NCI-H1092 (cell line): Measurements from ENCODE around the gene OR2D3.
"Not testable (repeated sequence)": the region's sequence is repeated elsewhere in the genome, so short reads cannot be mapped to it uniquely, and the experiment has no call there.

Source experiments
- DNase-seq: peaks from one replicate; lab custom pipeline; 2025; lab: John Stamatoyannopoulos, UW

OR2D3 gene

GRCh38 chr11:6920702-6921101 is at the start of gene OR2D3:
OR2D3 (plus strand) TSS chr11:6921002; CDS start chr11:6921002, 0 bp downstream.
- no peak for DNase-seq

- DNase-seq, result no peak
These were observed 49.5 kb upstream of the OR2D3 start for GRCh38 chr11:6871278-6871677.

GRCh38 chr11:6875761-6876160 is 45.0 kb upstream of the OR2D3 start:
- DNase-seq, result no peak

GRCh38 chr11:6876325-6876724 is 44.5 kb upstream of the OR2D3 start, which contains the start of gene OR10A4:
OR10A4 (plus strand) TSS chr11:6876625; CDS start chr11:6876648, 23 bp downstream.
- DNase-seq, result no peak

- DNase-seq, result no peak
These were observed 43.9 kb upstream of the OR2D3 start for GRCh38 chr11:6876914-6877313.

- no peak for DNase-seq
These were observed 38.1 kb upstream of the OR2D3 start for GRCh38 chr11:6882751-6883150.

GRCh38 chr11:6887711-6888110 is 33.1 kb upstream of the OR2D3 start:
- DNase-seq, result not testable (repeated sequence)

GRCh38 chr11:6888830-6889229 is 32.0 kb upstream of the OR2D3 start:
- no peak for DNase-seq

- no peak for DNase-seq
These were observed 31.0 kb upstream of the OR2D3 start for GRCh38 chr11:6889835-6890234.

GRCh38 chr11:6892400-6892799 is 28.4 kb upstream of the OR2D3 start, which contains the start of gene OR2D2:
OR2D2 (minus strand) TSS chr11:6892500; CDS start chr11:6892500, 0 bp downstream.
- no peak for DNase-seq

- DNase-seq, result no peak
These were observed 26.7 kb upstream of the OR2D3 start for GRCh38 chr11:6894097-6894496.

GRCh38 chr11:6895010-6895409 is 25.8 kb upstream of the OR2D3 start:
- DNase-seq, result no peak

- DNase-seq, result no peak
These were observed 21.9 kb upstream of the OR2D3 start for GRCh38 chr11:6898911-6899310.

GRCh38 chr11:6900327-6900999 is 20.3 kb upstream of the OR2D3 start:
- no peak for DNase-seq

GRCh38 chr11:6904804-6905203 is 16.0 kb upstream of the OR2D3 start:
- DNase-seq, result not testable (repeated sequence)

- DNase-seq, result no peak
These were observed 9.4 kb upstream of the OR2D3 start for GRCh38 chr11:6911378-6911777.

- no peak for DNase-seq
These were observed 8.9 kb upstream of the OR2D3 start for GRCh38 chr11:6911948-6912347.

GRCh38 chr11:6919698-6920097 is 1.1 kb upstream of the OR2D3 start:
- DNase-seq, result no peak

- no peak for DNase-seq
These were observed 4.3 kb downstream of the OR2D3 start for GRCh38 chr11:6925007-6925577.

GRCh38 chr11:6925636-6926207 is 4.9 kb downstream of the OR2D3 start:
- DNase-seq, result no peak

- DNase-seq, result no peak
These were observed 5.6 kb downstream of the OR2D3 start, which contains the start of gene ZNF215 for GRCh38 chr11:6926208-6927029. ZNF215 (plus strand) TSS chr11:6926426; CDS start chr11:6932273, 5,847 bp downstream.

- DNase-seq, result no peak
These were observed 6.3 kb downstream of the OR2D3 start for GRCh38 chr11:6927030-6927617.
